ENCODE results near the gene TMEM17.

- TF ChIP-seq POLR2AphosphoS5 (IDR thresholded peaks at IDR 0.05) (no peak), CTCF (IDR thresholded peaks at IDR 0.05) (no peak), POLR2A (IDR thresholded peaks at IDR 0.05) (no peak), EP300 (IDR thresholded peaks at IDR 0.05) (no peak)
Measured at GRCh38 chr2:62540408-62541168, 34.6 kb upstream of the TMEM17 start.

Data from gastroesophageal sphincter (tissue), 3 donors.